Measurements from ENCODE around the gene SCAND1.

SCAND1 gene

DNA sequence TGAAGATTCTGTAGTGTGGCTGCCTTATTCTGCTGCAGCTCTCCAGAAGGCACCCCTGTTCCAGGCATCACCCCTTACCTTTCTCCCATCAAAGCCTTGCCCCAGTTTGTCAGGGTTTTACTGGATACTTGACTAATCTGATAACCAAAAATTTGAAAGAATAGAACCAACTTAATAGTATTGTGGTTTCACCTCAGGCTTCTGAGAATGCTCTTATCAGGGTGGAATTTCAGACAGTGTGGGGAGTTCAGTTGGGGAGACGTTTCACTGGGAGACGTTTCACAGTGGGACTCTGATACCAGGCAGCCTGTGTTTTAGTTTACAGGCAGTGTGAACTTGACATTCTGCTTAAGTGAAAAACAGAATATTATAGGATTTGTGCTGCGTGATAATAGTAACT lies 50.5 kb downstream of the SCAND1 start:
- H3K27ac ChIP-seq, result peak overlapping the region; percentile 82
- no peaks in the 10 kb centered on the region for H3K9me3 ChIP-seq (ENCODE audit: severe bottlenecking)
- no peak overlapping the region for H3K4me3 ChIP-seq (ENCODE audit: low read depth, low read length)
- TF ChIP-seq, protein P1, sequence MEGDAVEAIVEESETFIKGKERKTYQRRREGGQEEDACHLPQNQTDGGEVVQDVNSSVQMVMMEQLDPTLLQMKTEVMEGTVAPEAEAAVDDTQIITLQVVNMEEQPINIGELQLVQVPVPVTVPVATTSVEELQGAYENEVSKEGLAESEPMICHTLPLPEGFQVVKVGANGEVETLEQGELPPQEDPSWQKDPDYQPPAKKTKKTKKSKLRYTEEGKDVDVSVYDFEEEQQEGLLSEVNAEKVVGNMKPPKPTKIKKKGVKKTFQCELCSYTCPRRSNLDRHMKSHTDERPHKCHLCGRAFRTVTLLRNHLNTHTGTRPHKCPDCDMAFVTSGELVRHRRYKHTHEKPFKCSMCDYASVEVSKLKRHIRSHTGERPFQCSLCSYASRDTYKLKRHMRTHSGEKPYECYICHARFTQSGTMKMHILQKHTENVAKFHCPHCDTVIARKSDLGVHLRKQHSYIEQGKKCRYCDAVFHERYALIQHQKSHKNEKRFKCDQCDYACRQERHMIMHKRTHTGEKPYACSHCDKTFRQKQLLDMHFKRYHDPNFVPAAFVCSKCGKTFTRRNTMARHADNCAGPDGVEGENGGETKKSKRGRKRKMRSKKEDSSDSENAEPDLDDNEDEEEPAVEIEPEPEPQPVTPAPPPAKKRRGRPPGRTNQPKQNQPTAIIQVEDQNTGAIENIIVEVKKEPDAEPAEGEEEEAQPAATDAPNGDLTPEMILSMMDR (IDR thresholded peaks at IDR 0.05; ENCODE audit: low read depth, low read length), result no peak
- no peaks in the 10 kb centered on the region for H3K27me3 ChIP-seq (ENCODE audit: insufficient read depth, low read depth, severe bottlenecking)
- DNase-seq, result no peak
- peaks cover 17% of the 10 kb centered on the region for H3K36me3 ChIP-seq

Data from WERI-Rb-1 (cell line).